Measurements from ENCODE around the gene HSPD1. TPM values are rescaled to one million over a fixed set of nuclear protein-coding genes. Genes with fewer than 3 reads are reported as not detected.

Gene HSPD1
- total and polyA plus RNA-seq, 2 of the 13 experiments (the other 11 are each of a cell fraction or from before 2014, with no cell fraction given) = 685 to 2,610 TPM

DNA sequence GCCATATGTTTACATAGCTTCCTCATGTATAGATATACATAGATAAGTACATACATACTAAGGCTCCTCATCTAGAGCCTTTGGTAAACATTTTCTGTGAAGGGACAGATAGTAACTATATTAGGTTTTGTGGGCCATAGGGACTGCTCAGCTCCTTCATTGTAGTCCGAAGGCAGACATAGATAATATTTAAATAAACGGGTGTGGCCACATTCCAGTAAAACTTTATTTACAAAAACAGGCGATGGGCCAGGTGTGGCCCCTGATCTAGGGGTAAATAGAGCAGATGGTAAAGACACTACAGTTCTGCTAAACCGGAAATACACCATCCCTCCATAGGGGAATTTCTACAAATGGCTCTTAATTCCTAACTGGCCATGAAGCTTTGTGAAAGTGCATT is 39.0 kb downstream of the HSPD1 start:
- intact Hi-C loops (cut with micrococcal nuclease; ENCODE audit: unreplicated experiment) (no loop called here), in situ Hi-C loops (cut with HindIII; ENCODE audit: extremely low pct_ligation_motif_present, low pct_unique_long_range_greater_than_20kb) (no loop called here)
- H3K36me3 ChIP-seq (replicated peaks in 1 of 2; ENCODE audit: control insufficient read depth in 1 of 2, insufficient read depth in 2 of 2, low read length in 2 of 2) = peaks cover 13 to 36% of the 10 kb centered on the region in 2 experiments
- H3K27me3 ChIP-seq (ENCODE audit: control insufficient read depth in 1 of 2, insufficient read depth in 2 of 2, low read length in 2 of 2) = no peaks in the 10 kb centered on the region
- ATAC-seq = no peak
- CTCF ChIA-PET (ENCODE audit: low intra/inter-chr PET ratio, low total read pairs) = no interaction called here
- peaks cover 42% of the 10 kb centered on the region for H3K79me2 ChIP-seq (ENCODE audit: insufficient read depth, low read length)
- H3K9ac ChIP-seq (ENCODE audit: insufficient read depth, low read depth, low read length) = no peak overlapping the region
- BruUV-seq (replicated peaks) = no TSS peak
- no peaks in the 10 kb centered on the region; the same call in 1 of the 2 replicates for H4K20me1 ChIP-seq (ENCODE audit: insufficient read depth, low read length)
- POLR2A ChIA-PET = interaction anchor here (0.6 to 1.9 kb wide), 5 partner anchors 8 to 531 kb away, joined by 3 to 9 read pairs (median 3); partner anchors contain the start of genes COQ10B and SF3B1
- no peaks in the 10 kb centered on the region for H3K9me3 ChIP-seq (ENCODE audit: low read length)
- H3K4me1 ChIP-seq (ENCODE audit: insufficient read depth, low read length) = peaks cover 16% of the 10 kb centered on the region
- H3K4me2 ChIP-seq (ENCODE audit: low read depth, low read length) = no peak overlapping the region
- 85% methylated on average over 4 of the region's 4 CpGs for WGBS (ENCODE audit: low lambda C conversion rate)
- no peak for DNase-seq (ENCODE audit: low spot score)
- H3K27ac ChIP-seq (ENCODE audit: extremely low read length, insufficient read depth, low read length) = no peak overlapping the region
- no peak for TF ChIP-seq NFE2L2 (IDR thresholded peaks at IDR 0.05; ENCODE audit: low read length)
- TF ChIP-seq HOXA7 (CRISPR knock-in tag; IDR thresholded peaks at IDR 0.05) = no peak
- TF ChIP-seq RAD51 (IDR thresholded peaks at IDR 0.05; ENCODE audit: borderline replicate concordance) = no peak
- no peak for TF ChIP-seq KDM5A (IDR thresholded peaks at IDR 0.05; ENCODE audit: borderline replicate concordance, low read length)
- no peak for TF ChIP-seq ZNF12 (CRISPR knock-in tag; IDR thresholded peaks at IDR 0.05)
- no peak for FAIRE-seq
- H2AFZ ChIP-seq (ENCODE audit: low read length) = no peak overlapping the region
- H3K4me3 ChIP-seq (replicated peaks in 1 of 3; ENCODE audit: insufficient read depth in 1 of 3, low read depth in 2 of 3, low read length in 3 of 3) = no peak overlapping the region

DNA sequence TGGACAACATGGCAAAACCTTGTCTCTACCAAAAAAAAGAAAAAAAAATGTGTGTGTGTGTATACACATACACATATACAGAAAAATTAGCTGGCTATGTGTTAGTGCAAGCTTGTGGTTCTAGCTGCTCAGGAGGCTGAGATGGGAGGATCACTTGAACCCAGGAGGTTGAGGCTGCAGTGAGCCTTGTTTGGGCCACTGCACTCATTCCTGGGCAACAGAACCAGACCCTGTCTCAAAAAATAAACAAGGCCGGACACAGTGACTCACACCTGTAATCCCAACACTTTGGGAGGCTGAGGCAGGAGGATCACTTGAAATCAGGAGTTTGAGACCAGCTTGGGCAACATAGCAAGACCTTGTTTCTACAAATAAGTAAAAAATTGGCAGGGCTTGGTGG is 44.2 kb downstream of the HSPD1 start:
- no TSS peak for BruUV-seq (replicated peaks)
- FAIRE-seq = no peak
- no peak for TF ChIP-seq NBN (conservative IDR thresholded peaks at IDR 0.05)
- TF ChIP-seq NCOR1 (IDR thresholded peaks at IDR 0.05; ENCODE audit: borderline replicate concordance, low read length) = 0 out of 2 replicates have a peak, but pooled peaks have one; percentile 9
- TF ChIP-seq, protein P1, sequence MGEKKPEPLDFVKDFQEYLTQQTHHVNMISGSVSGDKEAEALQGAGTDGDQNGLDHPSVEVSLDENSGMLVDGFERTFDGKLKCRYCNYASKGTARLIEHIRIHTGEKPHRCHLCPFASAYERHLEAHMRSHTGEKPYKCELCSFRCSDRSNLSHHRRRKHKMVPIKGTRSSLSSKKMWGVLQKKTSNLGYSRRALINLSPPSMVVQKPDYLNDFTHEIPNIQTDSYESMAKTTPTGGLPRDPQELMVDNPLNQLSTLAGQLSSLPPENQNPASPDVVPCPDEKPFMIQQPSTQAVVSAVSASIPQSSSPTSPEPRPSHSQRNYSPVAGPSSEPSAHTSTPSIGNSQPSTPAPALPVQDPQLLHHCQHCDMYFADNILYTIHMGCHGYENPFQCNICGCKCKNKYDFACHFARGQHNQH (CRISPR knock-in tag; IDR thresholded peaks at IDR 0.05) = no peak
- no peak for TF ChIP-seq NR2F1 (CRISPR knock-in tag; IDR thresholded peaks at IDR 0.05)
- TF ChIP-seq ETV5 (CRISPR knock-in tag; IDR thresholded peaks at IDR 0.05; ENCODE audit: borderline replicate concordance) = no peak
- no peak for TF ChIP-seq RFX5 (IDR thresholded peaks at IDR 0.05; ENCODE audit: low read depth, low read length)
- TF ChIP-seq ZNF232 (CRISPR knock-in tag; IDR thresholded peaks at IDR 0.05; ENCODE audit: borderline replicate concordance) = no peak

More for the DNA sequence above, 44.2 kb downstream of the HSPD1 start:
- in situ Hi-C loops (cut with HindIII; ENCODE audit: extremely low pct_ligation_motif_present, low pct_unique_long_range_greater_than_20kb) = no loop called here
- Histone ChIP-seq H3K27ac (ENCODE audit: extremely low read length, insufficient read depth, low read length) (peak overlapping the region; percentile 97), H3K79me2 (ENCODE audit: insufficient read depth, low read length) (peaks cover 64% of the 10 kb centered on the region), H3K4me1 (ENCODE audit: insufficient read depth, low read length) (peaks cover 36% of the 10 kb centered on the region), H3K9ac (ENCODE audit: insufficient read depth, low read depth, low read length) (peak overlapping the region; percentile 98; the same call in 1 of the 2 replicates), H3K36me3 (replicated peaks in 1 of 2; ENCODE audit: control insufficient read depth in 1 of 2, insufficient read depth in 2 of 2, low read length in 2 of 2) (peaks cover 0 to 16% of the 10 kb centered on the region in 2 experiments; a peak in 3 of 5 replicates), H3K4me3 (replicated peaks in 1 of 3; ENCODE audit: insufficient read depth in 1 of 3, low read depth in 2 of 3, low read length in 3 of 3) (peak overlapping the region in 2 of 3 experiments; percentile 95 to 96; a peak in 2 of 6 replicates), H4K20me1 (ENCODE audit: insufficient read depth, low read length) (no peaks in the 10 kb centered on the region; the same call in 1 of the 2 replicates), H2AFZ (ENCODE audit: low read length) (no peak overlapping the region), H3K27me3 (ENCODE audit: control insufficient read depth in 1 of 2, insufficient read depth in 2 of 2, low read length in 2 of 2) (no peaks in the 10 kb centered on the region; a peak in 1 of 5 replicates), H3K9me3 (ENCODE audit: low read length) (no peaks in the 10 kb centered on the region), H3K4me2 (ENCODE audit: low read depth, low read length) (peak overlapping the region; percentile 93)
- intact Hi-C loops (cut with micrococcal nuclease; ENCODE audit: unreplicated experiment) = no loop called here
- DNase-seq (ENCODE audit: low spot score) (no peak), ATAC-seq (no peak)
- POLR2A ChIA-PET = interaction anchor here (0.6 to 8.2 kb wide), 4 partner anchors 17 to 45 kb away, joined by 3 to 306 read pairs (median 140); partner anchors contain the start of genes HSPD1, HSPE1 and SF3B1
- CTCF ChIA-PET (ENCODE audit: low intra/inter-chr PET ratio, low total read pairs) = no interaction called here
- 92% methylated on average over 1 of the region's 1 CpG for WGBS (ENCODE audit: low lambda C conversion rate)
